GM18508 (cell line): ENCODE results near the gene MAP3K5.

Source experiments
- ATAC-seq: cut with Tn5 transposase; IDR thresholded peaks from one replicate; pipeline ENCODE4 v1.9.1; 2021; ENCODE audit warnings: moderate number of reproducible peaks; ENCODE audit not compliant: insufficient read depth, unreplicated experiment

MAP3K5 gene

DNA sequence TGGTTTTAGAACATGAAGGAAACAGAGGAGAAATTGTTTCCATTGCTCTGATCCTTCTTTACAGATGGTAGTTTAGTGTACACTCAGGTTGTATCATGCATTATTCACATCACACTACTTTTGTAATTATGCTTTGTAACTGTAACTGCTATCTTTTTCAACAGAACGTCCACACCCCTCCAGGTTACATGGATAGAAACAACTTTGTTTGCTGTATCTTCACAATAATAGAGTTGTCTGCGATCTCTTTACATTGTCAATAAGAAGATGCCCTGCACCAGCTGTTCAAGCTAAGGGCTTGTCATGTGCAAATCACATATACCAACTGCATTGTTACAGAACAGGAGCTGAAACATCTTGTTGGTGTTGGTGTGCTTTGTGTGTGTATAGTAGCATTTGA lies 174.2 kb downstream of the MAP3K5 start:
- no peak for ATAC-seq

DNA sequence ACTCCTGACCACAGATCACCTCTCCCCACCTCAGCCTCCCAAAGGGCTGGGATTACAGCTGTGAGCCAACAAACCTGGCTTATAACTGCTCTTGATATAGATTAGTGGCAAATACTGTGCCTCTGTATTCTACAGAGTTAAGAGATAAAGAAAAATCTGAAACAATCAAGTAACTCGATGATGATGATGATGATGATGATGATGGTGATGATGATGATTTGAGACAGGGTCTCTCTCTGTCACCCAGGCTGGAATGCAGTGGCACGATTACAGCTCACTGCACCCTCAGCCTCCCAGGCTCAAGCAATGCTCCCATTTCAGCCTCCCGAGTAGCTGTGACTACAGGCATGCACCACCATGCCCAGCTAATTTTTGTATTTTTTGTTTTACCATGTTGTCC lies 175.8 kb downstream of the MAP3K5 start:
- ATAC-seq, result no peak

- no peak for ATAC-seq
Observed at GRCh38 chr6:136614994-136615393, 177.3 kb downstream of the MAP3K5 start.

DNA sequence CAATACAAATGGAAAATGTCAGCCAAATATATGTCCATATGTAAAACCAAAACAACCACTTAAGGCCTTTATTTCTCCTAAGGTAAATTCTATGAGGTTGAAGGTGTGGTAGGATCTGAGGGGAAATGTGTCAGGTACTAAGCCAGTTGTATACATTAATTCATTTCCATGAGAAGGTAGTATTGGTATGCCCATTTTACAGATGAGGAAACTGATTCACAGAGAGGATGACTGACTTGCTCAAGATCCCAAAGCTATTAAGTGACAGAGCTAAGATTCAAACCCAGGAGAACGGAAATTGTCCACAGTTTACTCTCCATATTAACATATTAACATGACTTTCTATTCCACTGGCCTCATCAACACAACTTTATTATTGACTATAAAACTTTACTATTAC lies 177.9 kb downstream of the MAP3K5 start:
- no peak for ATAC-seq

DNA sequence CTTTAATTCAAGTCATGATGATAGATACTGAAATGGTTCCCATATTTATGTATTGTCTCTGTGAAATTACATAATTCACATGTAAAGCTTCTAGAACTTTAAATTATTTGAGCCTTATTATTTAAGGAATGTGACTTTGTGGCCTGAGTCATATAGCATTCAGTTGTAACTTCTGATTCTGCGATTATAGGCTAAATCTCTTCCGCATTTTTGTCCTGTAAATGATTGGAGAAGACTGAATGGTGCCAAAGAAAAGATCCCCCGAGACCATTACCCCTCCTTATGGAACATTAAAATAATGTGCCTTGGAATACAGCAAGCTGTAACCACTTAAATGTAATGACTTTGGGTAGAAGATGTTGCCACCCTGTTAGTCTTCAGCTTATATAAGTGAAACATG lies 178.8 kb downstream of the MAP3K5 start:
- ATAC-seq, result no peak

DNA sequence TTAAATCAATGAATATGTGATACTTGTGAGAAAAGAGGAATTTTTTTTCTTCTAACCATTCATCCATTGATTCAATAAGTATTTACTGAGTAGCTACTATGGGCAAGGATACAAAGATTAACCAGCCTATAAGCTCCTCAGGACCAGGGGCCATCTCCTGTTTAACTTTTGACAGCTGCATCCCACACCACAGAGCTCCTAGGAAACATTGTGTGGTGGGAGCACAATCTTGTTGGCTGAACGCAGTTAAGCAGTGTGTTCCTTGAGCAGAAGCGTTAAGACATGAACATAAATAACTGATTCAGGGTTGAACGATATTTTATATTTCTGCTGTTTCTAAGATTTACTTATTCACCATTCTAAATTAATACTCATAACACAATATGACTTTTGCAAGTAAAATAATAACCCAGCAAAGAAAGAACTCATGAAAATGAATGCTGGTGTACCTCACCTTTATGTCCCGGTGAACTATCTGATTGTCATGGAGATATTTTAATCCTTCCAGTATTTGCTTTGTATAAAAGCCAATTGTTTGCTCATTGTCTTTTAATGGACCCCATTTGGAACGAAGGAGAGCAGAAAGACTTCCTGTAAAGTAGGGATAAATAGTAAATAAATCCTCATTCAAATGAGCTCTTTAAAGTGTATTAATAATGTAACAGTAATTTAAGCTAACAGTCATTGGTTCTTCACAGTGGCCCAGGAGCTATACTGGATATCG lies 179.4 kb downstream of the MAP3K5 start:
- no peak for ATAC-seq

DNA sequence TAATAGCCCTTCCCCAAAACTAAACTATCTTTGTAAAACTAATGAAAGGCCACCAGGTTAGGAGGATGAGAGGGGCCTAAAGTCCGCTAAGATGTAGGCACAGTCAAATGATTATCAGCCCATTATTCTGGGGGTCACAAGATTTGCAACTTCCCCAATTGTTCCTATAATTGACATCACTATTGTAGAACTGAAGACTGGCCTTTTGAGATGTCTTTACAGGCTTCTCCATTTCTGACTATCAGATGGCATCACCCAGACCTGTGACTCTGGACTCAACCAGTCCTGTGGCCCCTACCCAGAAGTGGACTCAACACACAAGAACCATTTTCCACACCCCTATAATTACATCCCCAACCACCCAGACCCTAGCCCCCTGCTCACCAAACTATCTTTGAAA lies 180.5 kb downstream of the MAP3K5 start:
- no peak for ATAC-seq

DNA sequence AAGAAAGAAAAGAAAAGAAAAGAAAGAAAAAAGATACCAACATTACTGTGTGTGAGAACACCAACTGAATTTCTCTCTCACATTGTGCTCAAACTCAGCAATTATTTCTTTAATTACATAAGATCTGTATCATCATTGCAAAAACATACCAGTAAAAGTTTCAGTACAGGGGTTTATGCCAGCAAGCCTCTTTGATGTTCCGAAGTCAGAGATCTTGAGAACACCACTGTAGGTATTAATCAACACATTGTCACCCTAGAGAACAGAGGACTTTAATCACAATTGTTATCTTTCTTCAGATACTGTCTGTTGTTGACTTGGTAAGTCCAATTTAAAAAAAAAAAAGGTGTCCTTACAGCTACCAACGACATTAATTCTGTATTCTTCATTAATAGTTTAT lies 181.1 kb downstream of the MAP3K5 start:
- no peak for ATAC-seq

- no peak for ATAC-seq
Observed at GRCh38 chr6:136609873-136610706, 182.2 kb downstream of the MAP3K5 start.

- ATAC-seq, result no peak
Observed at GRCh38 chr6:136608991-136609390, 183.3 kb downstream of the MAP3K5 start.

DNA sequence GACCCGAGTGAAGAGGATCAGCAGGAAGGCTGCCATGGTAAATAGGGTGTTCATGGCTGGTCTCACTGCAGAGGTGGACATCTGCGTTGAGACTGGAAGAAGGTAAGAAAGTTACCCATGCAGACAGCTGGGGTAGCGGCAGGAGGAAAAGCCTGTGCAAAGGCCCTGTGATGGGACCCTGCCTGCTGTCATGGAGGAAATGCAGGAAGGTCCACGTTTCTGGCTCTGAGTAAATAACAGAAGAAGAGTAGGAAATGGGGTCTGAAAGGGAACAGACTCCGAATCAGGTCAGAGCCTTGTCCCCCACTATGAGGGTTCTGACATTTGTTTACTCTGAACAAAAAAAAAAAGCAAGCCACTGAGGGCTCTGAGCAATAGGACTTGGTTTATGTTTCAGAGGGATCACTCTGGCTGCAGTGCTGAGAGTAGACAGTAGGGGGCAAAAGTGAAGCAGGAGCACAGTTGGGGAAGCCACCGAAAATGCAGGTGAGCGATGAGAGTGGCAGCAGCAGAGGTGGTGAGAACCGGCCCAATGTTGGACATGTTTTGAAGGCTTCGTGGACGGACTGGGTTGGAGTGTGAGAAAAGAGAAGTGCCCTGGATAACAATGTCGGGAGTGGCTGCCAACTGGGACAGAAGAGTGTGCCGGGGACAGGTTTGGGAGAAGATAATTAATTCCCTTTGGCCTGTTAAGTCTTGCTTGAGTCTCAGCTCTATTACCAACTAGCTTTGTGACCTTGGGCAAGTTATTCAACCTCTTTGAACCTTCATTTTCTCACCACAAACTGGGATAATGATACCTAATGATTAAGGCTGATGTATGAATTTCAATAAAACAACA lies 184.1 kb downstream of the MAP3K5 start:
- peak; percentile 72 for ATAC-seq

GRCh38 chr6:136607204-136607931 lies 184.9 kb downstream of the MAP3K5 start:
- no peak for ATAC-seq

DNA sequence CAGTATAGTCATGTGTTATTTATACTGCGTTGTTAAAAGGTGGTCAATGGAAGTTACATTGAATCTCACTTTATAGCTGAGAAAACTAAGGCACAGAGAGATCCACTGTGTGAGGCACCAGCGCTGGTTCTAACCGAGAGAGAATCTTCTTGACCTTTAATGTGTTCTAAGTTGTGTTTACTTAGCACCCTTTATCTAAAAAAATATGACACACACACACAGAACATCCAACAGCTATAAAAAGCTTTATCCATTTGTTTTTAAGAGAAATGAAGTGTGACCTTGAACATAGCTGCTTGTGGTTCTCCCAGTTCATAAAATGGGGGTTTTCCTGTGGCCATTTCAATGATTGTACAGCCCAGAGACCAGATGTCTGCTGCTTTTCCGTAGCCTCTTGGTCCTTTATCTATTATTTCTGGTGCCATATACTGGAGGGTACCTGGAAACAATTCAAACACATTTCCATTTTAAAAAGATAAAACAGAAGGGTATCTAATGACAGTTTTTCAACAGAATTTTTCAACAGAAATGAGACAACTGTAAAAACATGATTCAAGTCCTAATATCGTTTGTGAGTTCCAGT lies 187.3 kb downstream of the MAP3K5 start:
- no peak for ATAC-seq

GRCh38 chr6:136604328-136604825 lies 187.9 kb downstream of the MAP3K5 start:
- ATAC-seq, result no peak

DNA sequence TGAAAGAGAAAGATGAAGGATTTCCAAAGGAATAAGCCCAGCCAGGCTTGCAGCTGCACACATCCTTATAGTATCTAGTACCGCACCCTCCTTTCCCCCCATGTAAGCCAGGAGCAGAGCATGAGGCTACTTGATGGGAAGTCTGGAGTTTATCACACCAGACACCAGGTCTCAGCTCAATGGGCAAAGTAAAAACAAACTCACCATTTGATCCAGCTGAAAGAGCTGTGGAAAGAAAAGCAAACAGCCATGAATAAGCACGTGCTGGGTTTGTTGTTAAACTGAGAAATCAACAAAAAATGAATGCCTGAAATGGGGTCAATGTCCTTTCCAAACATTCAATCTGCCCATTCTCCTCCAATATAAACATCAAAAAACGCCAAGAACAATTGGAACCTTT lies 191.5 kb downstream of the MAP3K5 start:
- no peak for ATAC-seq

GRCh38 chr6:136599329-136600011 lies 192.8 kb downstream of the MAP3K5 start:
- ATAC-seq, result no peak

DNA sequence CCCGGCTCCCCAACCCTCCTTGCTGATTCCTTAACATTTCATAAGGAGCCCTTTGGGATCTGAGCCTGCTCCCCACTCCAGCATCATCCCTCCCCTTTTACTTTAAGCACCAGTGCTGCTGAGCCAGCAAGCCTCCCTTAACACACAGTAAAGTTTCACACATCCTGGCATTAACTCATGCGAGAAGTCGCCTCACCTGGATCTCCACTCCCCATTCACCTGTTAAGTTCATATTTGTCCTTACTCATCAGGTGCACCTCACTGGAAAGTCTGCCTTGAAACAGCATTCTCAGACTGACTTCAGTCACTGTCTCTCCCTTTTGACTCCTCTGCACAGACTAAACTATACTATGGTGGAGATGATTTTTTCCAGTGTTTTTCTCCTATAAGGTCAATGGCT lies 194.2 kb downstream of the MAP3K5 start:
- ATAC-seq, result no peak

GRCh38 chr6:136594671-136595070 lies 197.6 kb downstream of the MAP3K5 start:
- ATAC-seq, result no peak
